Astrocyte (in vitro differentiated cells and primary cell): ENCODE data around the gene KCNMA1. TPM values are rescaled to one million over a fixed set of nuclear protein-coding genes. Genes with fewer than 3 reads are reported as not detected.

ENCODE experiments used
- DNase-seq: peaks from one replicate; pipeline ENCODE4 v3.0.0-alpha.2; 2010; ENCODE audit warnings: low read depth
- FAIRE-seq: peaks from 2 replicates; lab custom pipeline; 2011; peaks lifted over from hg19 to GRCh38; lab: Jason Lieb, UNC
- H2AFZ ChIP-seq: 2 replicates; pipeline ENCODE4 v1.6.0; 2012; ENCODE audit warnings: low read depth, low read length, inconsistent platforms
- H3K27ac ChIP-seq: 2 replicates; pipeline ENCODE4 v1.5.1; 2011; ENCODE audit warnings: low read depth, low read length, inconsistent platforms
- H3K27me3 ChIP-seq: 2 replicates; pipeline ENCODE4 v1.6.0; 2011; ENCODE audit warnings: low read length, inconsistent platforms; ENCODE audit not compliant: insufficient read depth
- H3K36me3 ChIP-seq: 2 replicates; pipeline ENCODE4 v1.5.1; 2011; ENCODE audit warnings: low read length, inconsistent platforms; ENCODE audit not compliant: insufficient read depth
- H3K4me1 ChIP-seq: 2 replicates; pipeline ENCODE4 v1.5.1; 2011; ENCODE audit warnings: low read length, inconsistent platforms; ENCODE audit not compliant: insufficient read depth
- H3K4me2 ChIP-seq: 2 replicates; pipeline ENCODE4 v1.6.0; 2012; ENCODE audit warnings: low read length, inconsistent platforms
- H3K4me3 ChIP-seq: 2 replicates; pipeline ENCODE4 v1.5.1; 2011; ENCODE audit warnings: low read depth, mild to moderate bottlenecking, low read length, inconsistent platforms; ENCODE audit not compliant: insufficient read depth
- H3K79me2 ChIP-seq: 2 replicates; pipeline ENCODE4 v1.6.0; 2012; ENCODE audit warnings: mild to moderate bottlenecking, low read length, inconsistent platforms; ENCODE audit not compliant: insufficient read depth
- H3K9ac ChIP-seq: 2 replicates; pipeline ENCODE4 v1.6.0; 2012; ENCODE audit warnings: mild to moderate bottlenecking, low read length, inconsistent platforms
- H3K9me3 ChIP-seq: 2 replicates; pipeline ENCODE4 v1.5.1; 2012; ENCODE audit warnings: low read depth, mild to moderate bottlenecking, low read length, inconsistent platforms; ENCODE audit not compliant: insufficient read depth
- H4K20me1 ChIP-seq: 2 replicates; pipeline ENCODE4 v1.6.0; 2012; ENCODE audit warnings: low read length, inconsistent platforms; ENCODE audit not compliant: insufficient read depth
- H3K27ac Mint-ChIP-seq: one replicate; pipeline ENCODE4 v1.8.0; 2021; ENCODE audit warnings: mild to moderate bottlenecking, mixed read lengths; ENCODE audit not compliant: unreplicated experiment
- H3K27me3 Mint-ChIP-seq: one replicate; pipeline ENCODE4 v1.8.0; 2021; ENCODE audit warnings: low read depth, mixed read lengths; ENCODE audit not compliant: unreplicated experiment
- H3K36me3 Mint-ChIP-seq: one replicate; pipeline ENCODE4 v1.8.0; 2021; ENCODE audit warnings: low read depth, mixed read lengths; ENCODE audit not compliant: unreplicated experiment
- H3K4me1 Mint-ChIP-seq: one replicate; pipeline ENCODE4 v1.8.0; 2021; ENCODE audit warnings: low read depth, mixed read lengths; ENCODE audit not compliant: unreplicated experiment
- H3K4me3 Mint-ChIP-seq: one replicate; pipeline ENCODE4 v1.8.0; 2021; ENCODE audit warnings: mild to moderate bottlenecking, moderate library complexity, mixed read lengths; ENCODE audit not compliant: unreplicated experiment
- H3K9me3 Mint-ChIP-seq: one replicate; pipeline ENCODE4 v1.8.0; 2021; ENCODE audit warnings: mild to moderate bottlenecking, mixed read lengths; ENCODE audit not compliant: unreplicated experiment
- EZH2 ChIP-seq: IDR thresholded peaks from 2 replicates; pipeline ENCODE4 v1.6.1; 2012; ENCODE audit warnings: mild to moderate bottlenecking, low read length, inconsistent platforms; ENCODE audit not compliant: insufficient read depth
- total RNA-seq: library from RNA; stranded (reverse); gene quantifications from 2 replicates; pipeline ENCODE4 v1.2.1, GENCODE V29; 2021
- TF ChIP-seq, protein P1 (sequence below): IDR thresholded peaks from 2 replicates; pipeline ENCODE4 v1.5.1; 2011; ENCODE audit warnings: low read depth, mild to moderate bottlenecking, inconsistent platforms, low read length, moderate library complexity; ENCODE audit not compliant: insufficient read depth

KCNMA1 gene
- total RNA-seq, 1 donor from 2014 or later: 45.8 TPM

DNA sequence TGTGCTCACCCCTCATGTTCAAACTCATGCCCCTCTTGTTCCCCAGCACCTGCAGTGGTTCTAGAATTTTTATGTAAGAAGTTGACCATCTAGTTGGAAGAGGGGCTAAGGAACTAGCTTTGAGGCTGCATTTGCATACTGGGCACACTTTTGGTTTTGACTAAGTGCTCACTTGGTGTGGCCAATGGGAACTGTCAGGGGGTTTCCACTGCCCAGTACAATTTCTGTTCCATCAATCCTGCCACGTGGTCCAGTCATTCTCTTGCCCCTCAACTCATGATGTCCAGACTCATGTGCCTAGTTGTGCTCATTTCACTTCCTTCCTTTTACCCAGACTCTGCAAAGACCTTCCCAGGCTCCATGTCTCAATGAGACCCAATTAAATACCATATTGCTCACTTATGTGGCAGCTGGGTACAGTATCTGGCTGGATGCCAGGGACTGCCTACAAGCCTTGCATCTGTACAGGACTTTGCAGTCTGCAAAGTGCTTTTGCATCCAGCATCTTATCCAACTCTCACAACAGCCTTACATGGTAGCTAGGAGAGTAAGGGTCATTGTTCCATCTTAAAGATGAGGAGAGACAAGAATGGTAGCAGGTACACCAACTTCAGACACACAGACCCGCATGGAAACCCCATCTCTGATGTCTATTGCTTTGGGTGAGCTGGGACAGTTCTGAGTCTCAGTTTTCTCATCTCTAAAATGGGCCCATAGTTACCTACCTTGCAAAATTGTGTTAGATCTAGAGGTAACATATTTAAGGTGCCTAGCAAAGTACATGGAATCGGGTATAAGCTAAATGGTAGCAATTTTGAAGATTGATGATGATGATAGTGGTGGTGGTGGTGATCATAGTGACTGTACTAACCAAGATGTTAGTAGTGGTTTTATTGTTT, 30.1 kb upstream of the KCNMA1 start:
- DNase-seq (no peak), FAIRE-seq (no peak)
- peaks cover 4% of the 10 kb centered on the region for H3K4me1 ChIP-seq
- H3K9me3 ChIP-seq: no peaks in the 10 kb centered on the region
- no peaks in the 10 kb centered on the region for H3K36me3 ChIP-seq
- H3K36me3 Mint-ChIP-seq: no peaks in the 10 kb centered on the region
- no peak for TF ChIP-seq EZH2
- TF ChIP-seq, protein P1, sequence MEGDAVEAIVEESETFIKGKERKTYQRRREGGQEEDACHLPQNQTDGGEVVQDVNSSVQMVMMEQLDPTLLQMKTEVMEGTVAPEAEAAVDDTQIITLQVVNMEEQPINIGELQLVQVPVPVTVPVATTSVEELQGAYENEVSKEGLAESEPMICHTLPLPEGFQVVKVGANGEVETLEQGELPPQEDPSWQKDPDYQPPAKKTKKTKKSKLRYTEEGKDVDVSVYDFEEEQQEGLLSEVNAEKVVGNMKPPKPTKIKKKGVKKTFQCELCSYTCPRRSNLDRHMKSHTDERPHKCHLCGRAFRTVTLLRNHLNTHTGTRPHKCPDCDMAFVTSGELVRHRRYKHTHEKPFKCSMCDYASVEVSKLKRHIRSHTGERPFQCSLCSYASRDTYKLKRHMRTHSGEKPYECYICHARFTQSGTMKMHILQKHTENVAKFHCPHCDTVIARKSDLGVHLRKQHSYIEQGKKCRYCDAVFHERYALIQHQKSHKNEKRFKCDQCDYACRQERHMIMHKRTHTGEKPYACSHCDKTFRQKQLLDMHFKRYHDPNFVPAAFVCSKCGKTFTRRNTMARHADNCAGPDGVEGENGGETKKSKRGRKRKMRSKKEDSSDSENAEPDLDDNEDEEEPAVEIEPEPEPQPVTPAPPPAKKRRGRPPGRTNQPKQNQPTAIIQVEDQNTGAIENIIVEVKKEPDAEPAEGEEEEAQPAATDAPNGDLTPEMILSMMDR: no peak
- no peak overlapping the region for H3K4me2 ChIP-seq
- H3K27ac Mint-ChIP-seq: no peak overlapping the region
- no peaks in the 10 kb centered on the region for H3K79me2 ChIP-seq
- H3K4me3 ChIP-seq: no peak overlapping the region
- H2AFZ ChIP-seq: no peak overlapping the region
- H3K9ac ChIP-seq: no peak overlapping the region
- H3K9me3 Mint-ChIP-seq: no peaks in the 10 kb centered on the region
- peaks cover 14% of the 10 kb centered on the region for H3K27me3 ChIP-seq
- no peak overlapping the region for H3K27ac ChIP-seq
- H3K4me1 Mint-ChIP-seq: peaks cover 9% of the 10 kb centered on the region
- H3K4me3 Mint-ChIP-seq: no peak overlapping the region
- peaks cover 10% of the 10 kb centered on the region for H3K27me3 Mint-ChIP-seq
- no peaks in the 10 kb centered on the region for H4K20me1 ChIP-seq

DNA sequence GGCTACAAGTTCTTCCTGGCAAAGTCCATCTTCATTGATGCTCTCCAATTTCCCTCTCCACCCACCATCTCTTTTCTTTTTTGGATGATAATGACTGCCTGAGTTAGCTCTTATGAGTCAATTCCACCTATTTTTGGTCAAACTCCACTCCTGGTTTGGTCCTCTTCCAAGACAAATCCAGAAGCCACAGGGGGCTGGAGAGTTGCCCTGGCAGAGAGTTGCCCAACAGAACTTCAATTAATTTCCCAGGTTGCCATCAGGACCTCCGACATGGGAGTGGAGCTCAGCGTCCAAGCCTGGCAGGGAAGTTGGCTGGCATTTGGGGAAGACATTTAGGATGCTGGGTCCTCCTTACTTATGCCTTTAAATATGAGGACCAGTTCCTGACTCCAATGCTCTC, 29.2 kb upstream of the KCNMA1 start:
- Histone ChIP-seq H3K4me3 (no peak overlapping the region), H3K27me3 (peaks cover 12% of the 10 kb centered on the region), H4K20me1 (no peaks in the 10 kb centered on the region), H3K79me2 (no peaks in the 10 kb centered on the region), H3K9me3 (no peaks in the 10 kb centered on the region), H3K4me1 (peaks cover 4% of the 10 kb centered on the region), H2AFZ (no peak overlapping the region), H3K36me3 (no peaks in the 10 kb centered on the region), H3K27ac (no peak overlapping the region), H3K9ac (no peak overlapping the region), H3K4me2 (no peak overlapping the region)
- no peak for FAIRE-seq
- peak; percentile 29 for DNase-seq
- Mint-ChIP-seq H3K27ac (no peak overlapping the region), H3K4me3 (no peak overlapping the region), H3K4me1 (peaks cover 9% of the 10 kb centered on the region), H3K9me3 (no peaks in the 10 kb centered on the region), H3K36me3 (no peaks in the 10 kb centered on the region), H3K27me3 (peaks cover 10% of the 10 kb centered on the region)
- no peak for TF ChIP-seq EZH2
- TF ChIP-seq, protein P1: no peak

DNA sequence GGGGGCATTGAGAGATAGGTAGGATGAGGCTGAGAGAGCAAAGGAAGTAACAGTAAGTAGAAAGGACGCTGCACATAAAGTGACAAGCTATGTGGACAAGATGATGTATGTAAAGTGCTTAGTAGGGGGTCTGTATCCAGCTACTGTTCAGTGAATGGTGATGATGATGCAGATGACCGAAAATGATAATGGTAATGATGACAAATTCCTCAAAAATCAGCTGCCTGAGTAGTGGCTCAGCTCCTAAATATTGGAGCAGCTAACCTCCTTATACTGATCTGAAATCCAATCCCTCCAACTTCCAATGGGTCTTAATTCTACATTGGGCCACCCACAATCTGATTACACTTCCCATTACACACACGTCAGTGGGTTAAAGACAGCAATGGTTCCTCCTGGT, 27.1 kb upstream of the KCNMA1 start:
- no peaks in the 10 kb centered on the region for H4K20me1 ChIP-seq
- TF ChIP-seq EZH2: no peak
- TF ChIP-seq, protein P1: no peak
- H3K4me3 ChIP-seq: no peak overlapping the region
- Mint-ChIP-seq H3K9me3 (peaks cover 3% of the 10 kb centered on the region), H3K36me3 (no peaks in the 10 kb centered on the region), H3K27me3 (peaks cover 2% of the 10 kb centered on the region), H3K4me1 (peaks cover 2% of the 10 kb centered on the region), H3K27ac (no peak overlapping the region), H3K4me3 (no peak overlapping the region)
- DNase-seq (no peak), FAIRE-seq (no peak)
- no peak overlapping the region for H3K27ac ChIP-seq
- no peak overlapping the region for H3K9ac ChIP-seq
- no peaks in the 10 kb centered on the region for H3K9me3 ChIP-seq
- H3K4me1 ChIP-seq: peaks cover 4% of the 10 kb centered on the region
- H3K36me3 ChIP-seq: no peaks in the 10 kb centered on the region
- peaks cover 4% of the 10 kb centered on the region for H3K27me3 ChIP-seq
- no peaks in the 10 kb centered on the region for H3K79me2 ChIP-seq
- H2AFZ ChIP-seq: no peak overlapping the region
- no peak overlapping the region for H3K4me2 ChIP-seq
